ENCODE measurements around the gene REPS2. TPM values are rescaled to one million over a fixed set of nuclear protein-coding genes. Genes with fewer than 3 reads are reported as not detected.

The REPS2 gene
- 10 to 100 TPM in 1 of 4 donors, 1 to 10 TPM in 3; 4.0 to 12.6 (median 5.0) TPM for total RNA-seq

GRCh38 chrX:16946361-16946964, at the start of gene REPS2:
Gene REPS2, plus strand, starts transcription at chrX:16946658. Its CDS starts 204 bp downstream, at chrX:16946862.
- peak; percentile 89 for ATAC-seq (ENCODE audit: low FRiP score)
- no peak for TF ChIP-seq CTCF (IDR thresholded peaks at IDR 0.05)
- DNase-seq (ENCODE audit: low spot score), result peak; percentile 52

- DNase-seq (ENCODE audit: low spot score) (no peak), ATAC-seq (ENCODE audit: low FRiP score) (no peak)
- TF ChIP-seq CTCF (IDR thresholded peaks at IDR 0.05), result no peak
Observed at GRCh38 chrX:16897445-16897844, 49.0 kb upstream of the REPS2 start.

- no peak for ATAC-seq (ENCODE audit: low FRiP score)
- no peak for TF ChIP-seq CTCF (IDR thresholded peaks at IDR 0.05)
- no peak for DNase-seq (ENCODE audit: low spot score)
Observed at GRCh38 chrX:16903274-16904022, 43.0 kb upstream of the REPS2 start.

GRCh38 chrX:16910376-16910775, 36.1 kb upstream of the REPS2 start:
- no peak for DNase-seq (ENCODE audit: low spot score)
- TF ChIP-seq CTCF (IDR thresholded peaks at IDR 0.05), result no peak
- no peak for ATAC-seq (ENCODE audit: low FRiP score)

GRCh38 chrX:16914058-16914457, 32.4 kb upstream of the REPS2 start:
- TF ChIP-seq CTCF (IDR thresholded peaks at IDR 0.05), result no peak
- ATAC-seq (ENCODE audit: low FRiP score) (no peak), DNase-seq (ENCODE audit: low spot score) (no peak)

- no peak for DNase-seq (ENCODE audit: low spot score)
- no peak for TF ChIP-seq CTCF (IDR thresholded peaks at IDR 0.05)
- no peak for ATAC-seq (ENCODE audit: low FRiP score)
Observed at GRCh38 chrX:16916561-16916960, 29.9 kb upstream of the REPS2 start.

GRCh38 chrX:16917120-16917519, 29.3 kb upstream of the REPS2 start:
- no peak for TF ChIP-seq CTCF (IDR thresholded peaks at IDR 0.05)
- no peak for ATAC-seq (ENCODE audit: low FRiP score)
- DNase-seq (ENCODE audit: low spot score), result no peak
